Fibroblast of lung (primary cell): ENCODE data around the gene KLRB1. TPM values are rescaled to one million over a fixed set of nuclear protein-coding genes. Genes with fewer than 3 reads are reported as not detected.

Source experiments
- DNase-seq, 2 donors: peaks; one replicate each; pipeline versions ENCODE4 v3.0.0 to v3.0.0-alpha.2; 2010; ENCODE audit warnings: low read depth in 2 of 2
- H2AFZ ChIP-seq: 2 replicates; pipeline ENCODE4 v1.5.1; 2012; ENCODE audit warnings: low read length, control low read depth, inconsistent platforms
- H3K27ac ChIP-seq: 2 replicates; pipeline ENCODE4 v1.5.1; 2011; ENCODE audit warnings: low read length, control low read depth; ENCODE audit not compliant: insufficient read depth
- H3K27me3 ChIP-seq: 2 replicates; pipeline ENCODE4 v1.5.1; 2011; ENCODE audit warnings: mild to moderate bottlenecking, low read length; ENCODE audit not compliant: control insufficient read depth, insufficient read depth
- H3K36me3 ChIP-seq: 2 replicates; pipeline ENCODE4 v1.5.1; 2011; ENCODE audit warnings: low read length; ENCODE audit not compliant: control insufficient read depth, insufficient read depth
- H3K4me1 ChIP-seq: 2 replicates; pipeline ENCODE4 v1.5.1; 2011; ENCODE audit warnings: low read length; ENCODE audit not compliant: control insufficient read depth, insufficient read depth; ENCODE audit errors: extremely low read depth
- H3K4me2 ChIP-seq: 2 replicates; pipeline ENCODE4 v1.5.1; 2011; ENCODE audit warnings: low read length, control low read depth; ENCODE audit not compliant: insufficient read depth; ENCODE audit errors: extremely low read depth
- H3K4me3 ChIP-seq, 4 experiments: fragments of 200-600 bp in 1 of 4; sonication (generic) in 1 of 4; replicated peaks in 1 of 4; 2 replicates each; pipeline ENCODE4 v1.5.1; 2011 to 2016; ENCODE audit warnings: low read length in 4 of 4, low read depth in 3 of 4, mild to moderate bottlenecking in 3 of 4, control low read depth in 2 of 4, inconsistent platforms in 1 of 4, mixed read lengths in 1 of 4; ENCODE audit not compliant: insufficient read depth in 1 of 4; ENCODE audit errors: control extremely low read depth in 1 of 4
- H3K79me2 ChIP-seq: 2 replicates; pipeline ENCODE4 v1.5.1; 2012; ENCODE audit warnings: mild to moderate bottlenecking, low read length, inconsistent platforms; ENCODE audit not compliant: control insufficient read depth, insufficient read depth
- H3K9ac ChIP-seq: 2 replicates; pipeline ENCODE4 v1.5.1; 2011; ENCODE audit warnings: mild to moderate bottlenecking, low read length, control low read depth; ENCODE audit not compliant: insufficient read depth
- H3K9me3 ChIP-seq: 2 replicates; pipeline ENCODE4 v1.5.1; 2012; ENCODE audit warnings: low read depth, low read length; ENCODE audit not compliant: control insufficient read depth, insufficient read depth
- H4K20me1 ChIP-seq: 2 replicates; pipeline ENCODE4 v1.5.1; 2011; ENCODE audit warnings: low read length; ENCODE audit not compliant: control insufficient read depth, insufficient read depth; ENCODE audit errors: extremely low read depth
- CTCF ChIP-seq, 2 donors: IDR thresholded peaks in 1 of 2; conservative IDR thresholded peaks in 1 of 2; 1 replicate in 1 of 2; 2 replicates in 1 of 2; pipeline ENCODE4 v1.5.1; 2011 to 2012; ENCODE audit warnings: low read length in 2 of 2, control low read depth in 1 of 2, inconsistent platforms in 1 of 2, low read depth in 1 of 2, mild to moderate bottlenecking in 1 of 2
- EZH2 ChIP-seq: IDR thresholded peaks from 2 replicates; pipeline ENCODE4 v1.5.1; 2012; ENCODE audit warnings: low read length, control low read depth, mild to moderate bottlenecking; ENCODE audit errors: missing control alignments
- polyA plus RNA-seq, 2 donors: library from polyadenylated mRNA; depleted of rRNA in 1 of 2; stranded (reverse) in 1 of 2; unstranded in 1 of 2; fragments of >200 nt; gene quantifications; 2 replicates each; pipeline ENCODE4 v1.2.1, GENCODE V29; 2011 to 2012; ENCODE audit warnings: missing spikeins in 1 of 2
- total RNA-seq: library from RNA; depleted of rRNA; stranded (reverse); fragments of >200 nt; gene quantifications from 2 replicates; pipeline ENCODE4 v1.2.1, GENCODE V29; 2014

Gene KLRB1
- total and polyA plus RNA-seq, 2 donors (not counting 1 experiment from before 2014, with no cell fraction given), result not detected

- Histone ChIP-seq H3K79me2 (peaks cover 13% of the 10 kb centered on the region), H3K36me3 (peaks cover 4% of the 10 kb centered on the region), H3K4me1 (peaks cover 7% of the 10 kb centered on the region), H2AFZ (peak overlapping the region; percentile 55), H3K4me2 (peak overlapping the region; percentile 99), H3K4me3 (peak overlapping the region; percentile 65 to 92 (median 84)), H3K9me3 (no peaks in the 10 kb centered on the region), H3K9ac (peak overlapping the region; percentile 73), H3K27ac (peak overlapping the region; percentile 77), H4K20me1 (no peaks in the 10 kb centered on the region), H3K27me3 (no peaks in the 10 kb centered on the region)
- TF ChIP-seq CTCF (conservative IDR thresholded peaks at IDR 0.05 in 1 of 2, IDR thresholded peaks at IDR 0.05 in 1 of 2; ENCODE audit: low read depth in 1 of 2, low read length in 2 of 2) (no peak), EZH2 (no peak)
- DNase-seq, result no peak
These were observed 41.8 kb upstream of the KLRB1 start for GRCh38 chr12:9649532-9649940.

GRCh38 chr12:9648701-9649531, 41.2 kb upstream of the KLRB1 start:
- peak in 1 of 2 donors; percentile 18 for DNase-seq
- TF ChIP-seq CTCF (conservative IDR thresholded peaks at IDR 0.05 in 1 of 2, IDR thresholded peaks at IDR 0.05 in 1 of 2; ENCODE audit: low read depth in 1 of 2, low read length in 2 of 2) (no peak), EZH2 (no peak)

GRCh38 chr12:9647825-9648700, 40.3 kb upstream of the KLRB1 start:
- peaks cover 13% of the 10 kb centered on the region for H3K79me2 ChIP-seq
- peaks cover 7% of the 10 kb centered on the region for H3K4me1 ChIP-seq
- H3K4me3 ChIP-seq, result peak overlapping the region; percentile 65 to 92 (median 84)
- H3K9ac ChIP-seq, result peak overlapping the region; percentile 73
- no peaks in the 10 kb centered on the region for H4K20me1 ChIP-seq
- H3K9me3 ChIP-seq, result no peaks in the 10 kb centered on the region
- H3K4me2 ChIP-seq, result peak overlapping the region; percentile 99
- TF ChIP-seq EZH2, result no peak
- TF ChIP-seq CTCF (conservative IDR thresholded peaks at IDR 0.05 in 1 of 2, IDR thresholded peaks at IDR 0.05 in 1 of 2; ENCODE audit: low read depth in 1 of 2, low read length in 2 of 2), result no peak
- H2AFZ ChIP-seq, result peak overlapping the region; percentile 88
- DNase-seq, result peak; percentile 72 to 83
- no peaks in the 10 kb centered on the region for H3K27me3 ChIP-seq
- peak overlapping the region; percentile 77 for H3K27ac ChIP-seq
- no peaks in the 10 kb centered on the region for H3K36me3 ChIP-seq

More at GRCh38 chr12:9648701-9649531, 41.2 kb upstream of the KLRB1 start:
- Histone ChIP-seq H2AFZ (peak overlapping the region; percentile 72), H3K9me3 (no peaks in the 10 kb centered on the region), H3K4me3 (peak overlapping the region; percentile 65 to 92 (median 84)), H3K4me2 (peak overlapping the region; percentile 99), H3K9ac (peak overlapping the region; percentile 73), H4K20me1 (no peaks in the 10 kb centered on the region), H3K27me3 (no peaks in the 10 kb centered on the region), H3K27ac (peak overlapping the region; percentile 77), H3K79me2 (peaks cover 13% of the 10 kb centered on the region), H3K36me3 (peaks cover under 1% of the 10 kb centered on the region), H3K4me1 (peaks cover 7% of the 10 kb centered on the region)
